Measurements from ENCODE around the gene GRID1.

The GRID1 gene

DNA sequence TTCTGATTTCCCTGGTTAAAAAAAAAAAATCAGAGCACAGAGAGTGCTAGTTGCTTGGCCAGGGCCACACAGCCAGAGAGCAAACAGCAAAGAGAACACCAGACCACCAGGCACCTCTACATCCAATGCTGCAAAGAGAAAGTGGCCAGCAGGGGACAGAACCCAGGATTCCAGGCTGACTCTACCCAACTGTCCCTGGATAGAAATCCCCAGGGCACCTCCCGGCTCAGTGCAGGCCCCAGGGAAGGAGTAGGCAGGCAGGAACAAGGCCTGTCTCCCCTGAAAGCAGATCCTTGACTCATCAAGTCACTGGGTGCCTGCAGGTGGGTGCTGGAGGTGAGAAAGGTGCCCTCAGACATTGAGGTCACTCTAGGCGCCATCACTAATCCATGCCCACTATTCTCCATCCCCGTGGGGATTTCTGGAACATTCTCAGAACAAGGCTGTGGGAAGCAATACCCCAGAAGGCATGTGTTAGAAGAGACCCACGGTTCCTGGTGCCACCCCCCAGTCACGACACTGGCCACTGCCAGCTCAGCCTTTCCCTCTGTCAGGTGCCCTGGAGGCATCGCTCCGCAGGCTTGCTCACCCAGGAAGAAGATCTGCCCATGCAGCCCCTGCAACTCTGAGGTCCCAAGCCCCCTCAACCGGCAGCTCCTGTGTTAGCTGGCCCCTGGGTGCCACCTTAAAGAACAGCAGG lies 154.8 kb downstream of the GRID1 start:
- no peaks in the 10 kb centered on the region for H3K36me3 ChIP-seq (ENCODE audit: insufficient read depth, low read depth, low read length)

DNA sequence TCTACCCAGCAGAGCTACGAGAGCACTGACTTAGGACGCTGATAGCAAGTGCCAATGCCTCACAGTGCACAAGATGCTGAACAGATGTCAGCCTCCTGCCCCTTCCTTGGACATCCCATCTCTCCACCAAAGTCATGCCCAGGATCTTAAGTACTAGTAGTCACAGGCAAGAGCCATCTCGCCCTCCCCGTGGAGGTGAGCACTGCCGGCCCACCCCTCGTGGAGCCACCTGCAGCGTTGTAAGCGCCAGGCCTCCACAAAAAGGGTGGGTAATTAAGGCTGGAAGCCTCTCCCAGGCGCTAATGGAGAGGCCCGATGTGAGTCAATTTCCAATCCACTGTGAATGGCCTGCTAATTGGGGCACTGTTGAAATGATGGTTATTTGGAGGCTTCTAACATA lies 156.2 kb downstream of the GRID1 start:
- H3K4me3 ChIP-seq (ENCODE audit: low read length): no peak overlapping the region
- no peaks in the 10 kb centered on the region for H3K36me3 ChIP-seq (ENCODE audit: insufficient read depth, low read depth, low read length)
- no peak overlapping the region for H3K27ac ChIP-seq (ENCODE audit: low read length)
- no peak overlapping the region for H3K9ac ChIP-seq (ENCODE audit: low read depth, low read length)
- no peaks in the 10 kb centered on the region for H3K27me3 ChIP-seq (ENCODE audit: insufficient read depth, low read length)
- no peaks in the 10 kb centered on the region for H3K4me1 ChIP-seq (ENCODE audit: insufficient read depth, low read length)
- H3K9me3 ChIP-seq (ENCODE audit: insufficient read depth, low read depth, low read length): no peaks in the 10 kb centered on the region

More for the DNA sequence above, 154.8 kb downstream of the GRID1 start:
- Histone ChIP-seq H3K27me3 (ENCODE audit: insufficient read depth, low read length) (no peaks in the 10 kb centered on the region), H3K9me3 (ENCODE audit: insufficient read depth, low read depth, low read length) (no peaks in the 10 kb centered on the region; the same call in 1 of the 2 replicates), H3K27ac (ENCODE audit: low read length) (no peak overlapping the region), H3K4me1 (ENCODE audit: insufficient read depth, low read length) (no peaks in the 10 kb centered on the region), H3K4me3 (ENCODE audit: low read length) (no peak overlapping the region), H3K9ac (ENCODE audit: low read depth, low read length) (no peak overlapping the region)

DNA sequence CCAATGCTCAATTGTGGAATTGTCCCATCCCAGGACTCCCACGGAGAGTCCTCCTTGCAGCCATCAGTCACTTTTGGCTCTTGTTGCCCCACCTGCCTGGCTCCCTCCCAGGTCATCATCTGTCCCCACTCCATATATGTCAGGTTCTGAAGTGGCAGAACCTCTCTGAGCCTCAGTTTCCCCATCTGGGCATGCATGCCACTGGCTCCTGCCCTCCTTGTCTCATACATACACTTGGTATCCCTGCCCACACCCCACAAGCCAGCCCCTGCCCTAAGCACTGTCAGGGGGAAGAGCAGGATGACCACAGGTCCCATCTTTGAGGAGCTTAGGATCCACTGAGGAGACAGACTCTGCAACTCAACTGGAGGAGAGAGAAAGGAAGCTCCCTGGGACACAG lies 156.9 kb downstream of the GRID1 start:
- Histone ChIP-seq H3K9me3 (ENCODE audit: insufficient read depth, low read depth, low read length) (no peaks in the 10 kb centered on the region), H3K27me3 (ENCODE audit: insufficient read depth, low read length) (no peaks in the 10 kb centered on the region), H3K27ac (ENCODE audit: low read length) (no peak overlapping the region), H3K36me3 (ENCODE audit: insufficient read depth, low read depth, low read length) (no peaks in the 10 kb centered on the region), H3K4me1 (ENCODE audit: insufficient read depth, low read length) (no peaks in the 10 kb centered on the region), H3K9ac (ENCODE audit: low read depth, low read length) (no peak overlapping the region), H3K4me3 (ENCODE audit: low read length) (no peak overlapping the region)

DNA sequence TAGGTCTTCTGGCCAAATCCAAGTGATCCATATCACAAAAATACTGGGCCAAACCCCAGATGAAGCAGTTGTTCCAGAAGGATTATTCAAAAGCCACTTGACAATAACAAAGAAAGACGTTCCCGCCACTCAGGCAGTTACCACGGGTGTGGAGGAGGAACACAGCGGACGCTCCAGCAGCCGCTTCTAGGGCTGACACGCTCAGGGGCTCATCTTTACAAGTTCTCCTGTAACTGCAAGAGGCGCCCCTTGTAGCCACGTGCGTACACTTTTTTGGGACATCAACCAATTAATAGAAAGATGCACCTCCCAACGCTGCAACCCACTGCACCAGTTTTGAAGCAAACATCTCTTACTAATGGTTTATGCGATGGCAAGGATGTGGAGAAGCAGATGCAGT lies 159.4 kb downstream of the GRID1 start:
- H3K27ac ChIP-seq (ENCODE audit: low read length): no peak overlapping the region

DNA sequence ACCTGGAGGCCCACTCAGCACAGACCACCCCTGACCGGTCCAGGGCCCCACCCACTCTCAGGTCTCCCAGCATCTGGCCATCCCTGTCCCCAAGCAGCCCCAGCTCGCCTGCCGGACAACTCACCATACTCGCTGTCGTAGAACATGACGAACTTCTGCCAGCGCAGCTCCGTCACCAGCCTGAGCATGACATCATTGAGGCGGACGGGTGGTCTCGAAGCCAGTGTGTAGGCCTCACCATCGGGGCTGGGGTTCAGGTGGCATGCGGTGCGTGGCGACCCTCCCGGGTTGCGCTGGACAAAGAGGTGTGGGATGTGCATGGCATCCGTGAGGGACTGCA lies 160.4 kb downstream of the GRID1 start:
- Histone ChIP-seq H3K9me3 (ENCODE audit: insufficient read depth, low read depth, low read length) (no peaks in the 10 kb centered on the region), H3K4me3 (ENCODE audit: low read length) (no peak overlapping the region), H3K27me3 (ENCODE audit: insufficient read depth, low read length) (no peaks in the 10 kb centered on the region)

More for the DNA sequence above, 159.4 kb downstream of the GRID1 start:
- Histone ChIP-seq H3K4me1 (ENCODE audit: insufficient read depth, low read length) (no peaks in the 10 kb centered on the region), H3K27me3 (ENCODE audit: insufficient read depth, low read length) (no peaks in the 10 kb centered on the region), H3K4me3 (ENCODE audit: low read length) (no peak overlapping the region), H3K9me3 (ENCODE audit: insufficient read depth, low read depth, low read length) (no peaks in the 10 kb centered on the region), H3K36me3 (ENCODE audit: insufficient read depth, low read depth, low read length) (no peaks in the 10 kb centered on the region), H3K9ac (ENCODE audit: low read depth, low read length) (no peak overlapping the region)

GRCh38 chr10:86205306-86206239 lies 161.0 kb downstream of the GRID1 start:
- Histone ChIP-seq H3K9ac (ENCODE audit: low read depth, low read length) (no peak overlapping the region), H3K36me3 (ENCODE audit: insufficient read depth, low read depth, low read length) (no peaks in the 10 kb centered on the region), H3K9me3 (ENCODE audit: insufficient read depth, low read depth, low read length) (no peaks in the 10 kb centered on the region), H3K27me3 (ENCODE audit: insufficient read depth, low read length) (no peaks in the 10 kb centered on the region), H3K4me3 (ENCODE audit: low read length) (no peak overlapping the region), H3K27ac (ENCODE audit: low read length) (no peak overlapping the region), H3K4me1 (ENCODE audit: insufficient read depth, low read length) (no peaks in the 10 kb centered on the region)

More for the DNA sequence above, 160.4 kb downstream of the GRID1 start:
- Histone ChIP-seq H3K9ac (ENCODE audit: low read depth, low read length) (no peak overlapping the region), H3K27ac (ENCODE audit: low read length) (no peak overlapping the region), H3K4me1 (ENCODE audit: insufficient read depth, low read length) (no peaks in the 10 kb centered on the region), H3K36me3 (ENCODE audit: insufficient read depth, low read depth, low read length) (no peaks in the 10 kb centered on the region)

DNA sequence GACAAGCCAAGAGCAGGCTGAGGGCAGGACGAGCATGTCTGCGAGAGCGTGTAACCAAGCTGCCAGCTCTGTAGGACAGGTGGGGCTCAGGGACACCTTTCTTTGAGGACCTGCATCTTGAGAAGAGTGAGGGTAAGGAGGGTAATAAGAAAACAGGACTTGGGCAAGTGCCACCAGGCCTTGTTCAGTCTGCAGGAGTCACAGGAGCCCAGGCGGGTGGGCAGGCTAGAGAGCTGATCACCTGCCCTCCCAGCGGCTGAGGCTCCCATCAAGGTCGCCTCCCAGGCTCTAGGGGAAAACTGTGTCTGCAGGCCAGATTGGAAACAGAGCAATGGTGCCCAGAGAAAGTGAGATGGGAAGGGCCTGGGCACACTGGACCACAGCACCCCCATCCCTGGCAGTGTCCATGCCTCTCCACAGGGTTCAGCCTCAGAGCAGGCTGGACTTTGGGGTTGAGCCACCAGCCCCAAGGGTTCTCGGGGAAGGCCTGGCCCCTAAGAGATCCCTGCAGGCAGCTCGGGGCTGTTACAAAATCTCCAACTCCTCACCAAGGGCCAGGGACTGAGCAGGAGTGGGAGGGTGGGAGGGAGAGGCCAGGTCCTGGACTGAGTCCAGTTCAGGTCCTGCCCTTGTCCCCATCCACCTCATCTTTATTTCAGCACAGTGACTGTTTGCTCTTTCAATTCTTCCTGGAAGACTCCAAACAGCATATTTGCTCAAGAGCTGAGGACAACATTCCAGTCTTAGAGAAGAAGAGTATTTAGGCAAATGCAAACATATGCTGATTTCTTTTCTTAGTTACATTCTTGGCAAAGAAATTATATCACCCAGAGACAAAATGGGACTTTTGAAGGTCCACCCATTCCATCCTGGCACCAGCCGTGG lies 161.9 kb downstream of the GRID1 start:
- Histone ChIP-seq H3K4me1 (ENCODE audit: insufficient read depth, low read length) (no peaks in the 10 kb centered on the region), H3K9ac (ENCODE audit: low read depth, low read length) (no peak overlapping the region), H3K9me3 (ENCODE audit: insufficient read depth, low read depth, low read length) (no peaks in the 10 kb centered on the region), H3K27me3 (ENCODE audit: insufficient read depth, low read length) (no peaks in the 10 kb centered on the region), H3K36me3 (ENCODE audit: insufficient read depth, low read depth, low read length) (no peaks in the 10 kb centered on the region), H3K4me3 (ENCODE audit: low read length) (no peak overlapping the region), H3K27ac (ENCODE audit: low read length) (no peak overlapping the region)

GRCh38 chr10:86203162-86203905 lies 163.3 kb downstream of the GRID1 start:
- Histone ChIP-seq H3K4me3 (ENCODE audit: low read length) (no peak overlapping the region), H3K36me3 (ENCODE audit: insufficient read depth, low read depth, low read length) (no peaks in the 10 kb centered on the region), H3K27ac (ENCODE audit: low read length) (no peak overlapping the region), H3K27me3 (ENCODE audit: insufficient read depth, low read length) (no peaks in the 10 kb centered on the region; the same call in 1 of the 2 replicates), H3K9me3 (ENCODE audit: insufficient read depth, low read depth, low read length) (no peaks in the 10 kb centered on the region), H3K9ac (ENCODE audit: low read depth, low read length) (no peak overlapping the region), H3K4me1 (ENCODE audit: insufficient read depth, low read length) (no peaks in the 10 kb centered on the region)

GRCh38 chr10:86202226-86202735 lies 164.3 kb downstream of the GRID1 start:
- Histone ChIP-seq H3K4me3 (ENCODE audit: low read length) (no peak overlapping the region), H3K4me1 (ENCODE audit: insufficient read depth, low read length) (no peaks in the 10 kb centered on the region), H3K9me3 (ENCODE audit: insufficient read depth, low read depth, low read length) (no peaks in the 10 kb centered on the region), H3K36me3 (ENCODE audit: insufficient read depth, low read depth, low read length) (no peaks in the 10 kb centered on the region), H3K27ac (ENCODE audit: low read length) (no peak overlapping the region), H3K27me3 (ENCODE audit: insufficient read depth, low read length) (no peaks in the 10 kb centered on the region; the same call in 1 of the 2 replicates), H3K9ac (ENCODE audit: low read depth, low read length) (no peak overlapping the region)

- H3K9ac ChIP-seq (ENCODE audit: low read depth, low read length): no peak overlapping the region
- no peaks in the 10 kb centered on the region for H3K4me1 ChIP-seq (ENCODE audit: insufficient read depth, low read length)
- no peaks in the 10 kb centered on the region for H3K9me3 ChIP-seq (ENCODE audit: insufficient read depth, low read depth, low read length)
- H3K4me3 ChIP-seq (ENCODE audit: low read length): no peak overlapping the region
- H3K36me3 ChIP-seq (ENCODE audit: insufficient read depth, low read depth, low read length): no peaks in the 10 kb centered on the region
- H3K27me3 ChIP-seq (ENCODE audit: insufficient read depth, low read length): no peaks in the 10 kb centered on the region; the same call in 1 of the 2 replicates
- no peak overlapping the region for H3K27ac ChIP-seq (ENCODE audit: low read length)
Measured at GRCh38 chr10:86200867-86201266, 165.7 kb downstream of the GRID1 start.

- H3K9ac ChIP-seq (ENCODE audit: low read depth, low read length): no peak overlapping the region
- no peaks in the 10 kb centered on the region for H3K9me3 ChIP-seq (ENCODE audit: insufficient read depth, low read depth, low read length)
- no peaks in the 10 kb centered on the region for H3K36me3 ChIP-seq (ENCODE audit: insufficient read depth, low read depth, low read length)
- H3K27ac ChIP-seq (ENCODE audit: low read length): no peak overlapping the region
- H3K4me3 ChIP-seq (ENCODE audit: low read length): no peak overlapping the region
- H3K4me1 ChIP-seq (ENCODE audit: insufficient read depth, low read length): no peaks in the 10 kb centered on the region
- no peaks in the 10 kb centered on the region; the same call in 1 of the 2 replicates for H3K27me3 ChIP-seq (ENCODE audit: insufficient read depth, low read length)
Measured at GRCh38 chr10:86200269-86200668, 166.3 kb downstream of the GRID1 start.

Data from iPS-20b (cell line).